DMS53 treated with DMSO at 0.1 percent for 48 hours (cell line): ENCODE data around the gene MAN2A2.

Experiments
- DNase-seq: peaks from one replicate; lab custom pipeline; 2025; ENCODE audit not compliant: unreplicated experiment; lab: John Stamatoyannopoulos, UW

MAN2A2 gene

DNA sequence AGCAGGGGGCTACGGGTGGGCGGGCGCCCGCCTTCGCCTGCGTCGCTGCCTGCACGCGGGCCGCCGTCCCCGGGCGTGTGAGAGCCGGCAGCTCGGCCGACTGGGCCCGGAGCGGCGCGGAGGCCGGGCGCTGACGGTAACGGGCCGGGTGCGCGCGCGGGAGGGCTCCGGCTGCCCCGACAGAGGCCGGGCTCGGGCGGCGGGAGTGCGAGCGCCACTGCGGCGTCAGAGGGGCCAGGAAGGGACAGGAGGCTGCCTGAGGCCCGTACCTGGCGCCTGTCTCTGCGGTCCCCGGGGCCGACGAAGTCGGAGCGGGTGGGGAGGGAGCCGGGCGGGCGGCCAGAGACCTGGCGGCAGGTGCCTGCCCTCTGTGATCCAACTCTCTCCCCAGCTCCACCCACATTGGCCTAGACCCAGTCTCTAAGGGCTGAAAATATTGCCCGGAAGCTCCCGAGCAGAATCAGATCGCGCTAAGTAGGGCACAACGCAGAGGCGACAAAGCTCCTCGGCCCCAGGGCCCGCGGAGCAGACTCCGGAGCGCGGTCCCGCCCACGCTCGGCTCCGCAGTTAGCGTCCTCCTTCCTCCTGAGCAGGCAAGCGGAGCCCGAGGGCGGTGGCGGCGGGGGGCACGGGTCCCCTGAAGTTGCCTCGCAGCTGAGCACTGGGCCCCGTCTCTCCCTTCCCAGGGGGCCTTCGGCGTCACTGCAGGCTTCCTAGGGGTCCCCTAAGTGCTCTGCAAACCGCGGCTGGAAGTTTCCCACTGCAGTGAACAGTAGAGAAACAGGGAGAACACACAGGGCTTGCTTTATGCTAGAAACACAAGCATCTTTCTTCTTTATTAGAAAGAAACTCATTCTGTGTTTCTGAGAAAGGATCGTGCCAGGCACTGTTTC lies at the start of gene MAN2A2:
Gene MAN2A2 (plus strand): TSS at position 463 of the 893 bp plus-strand sequence. CDS start 906 bp downstream, outside the sequence.
- peak; percentile 19 for DNase-seq

DNA sequence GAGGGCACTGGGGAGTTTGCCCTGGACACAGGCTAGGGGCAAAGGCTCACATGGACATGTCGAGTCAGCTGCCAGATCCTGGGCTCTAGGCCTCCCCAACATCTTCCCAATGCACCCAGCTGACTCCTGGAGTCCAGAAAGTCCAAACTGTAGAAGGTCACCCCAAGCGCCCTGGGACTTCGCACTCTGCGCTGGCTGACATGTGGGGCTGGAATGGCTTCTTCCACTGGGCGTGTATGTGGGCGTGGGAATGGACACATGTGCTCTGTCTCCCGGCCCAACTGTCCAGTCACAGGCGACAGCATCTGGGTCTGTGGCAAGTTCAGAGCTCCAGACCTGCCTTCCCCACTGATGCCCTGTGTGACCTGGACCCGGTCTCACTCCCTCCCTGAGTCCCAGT lies 48.0 kb upstream of the MAN2A2 start:
- DNase-seq = no peak

DNA sequence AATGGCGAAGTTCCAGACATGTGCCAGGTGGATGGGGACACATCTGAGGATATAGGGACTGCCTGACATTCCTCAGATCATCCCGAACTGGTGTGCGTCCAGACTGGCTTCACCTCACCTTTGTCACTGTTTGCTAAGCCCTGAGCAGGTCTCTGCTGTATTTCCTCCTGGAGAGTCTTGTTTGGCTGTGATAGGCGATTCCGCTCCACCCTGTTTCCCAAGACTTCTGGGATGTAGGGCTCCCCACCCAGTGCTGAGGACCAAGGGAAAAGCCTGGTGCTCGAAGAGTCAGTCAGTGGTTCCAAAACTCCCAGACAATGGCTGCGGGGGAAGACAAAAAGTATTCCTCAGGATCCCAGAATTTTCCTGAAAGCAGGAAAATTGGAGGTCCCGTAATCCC lies 45.8 kb upstream of the MAN2A2 start:
- no peak for DNase-seq

DNA sequence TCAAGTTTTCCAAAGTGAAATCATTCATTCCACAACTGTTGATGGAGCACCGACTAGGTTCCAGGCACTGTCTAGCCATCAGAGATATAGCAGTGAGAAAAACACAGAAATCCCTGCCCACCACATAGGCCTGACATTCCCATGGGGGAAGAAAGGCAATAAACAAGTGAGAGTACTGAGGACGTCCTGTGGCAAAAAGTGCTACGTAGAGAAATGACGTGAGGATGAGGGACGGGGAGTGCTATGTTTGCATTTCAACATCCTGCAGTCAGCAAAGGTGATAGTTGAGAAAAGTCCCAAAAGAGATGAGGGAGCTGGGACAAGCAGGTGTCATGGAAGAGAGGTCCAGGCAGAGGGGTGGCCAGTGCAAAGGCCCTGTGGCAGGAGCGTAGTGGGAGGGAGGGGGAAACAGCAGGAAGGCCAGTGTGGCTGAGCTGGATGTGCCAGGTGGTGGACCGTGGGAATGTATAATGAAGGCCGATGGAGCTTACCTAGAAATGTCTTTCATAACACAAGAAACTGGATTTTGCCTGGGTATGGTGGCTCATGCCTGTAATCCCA lies 45.1 kb upstream of the MAN2A2 start:
- no peak for DNase-seq

DNA sequence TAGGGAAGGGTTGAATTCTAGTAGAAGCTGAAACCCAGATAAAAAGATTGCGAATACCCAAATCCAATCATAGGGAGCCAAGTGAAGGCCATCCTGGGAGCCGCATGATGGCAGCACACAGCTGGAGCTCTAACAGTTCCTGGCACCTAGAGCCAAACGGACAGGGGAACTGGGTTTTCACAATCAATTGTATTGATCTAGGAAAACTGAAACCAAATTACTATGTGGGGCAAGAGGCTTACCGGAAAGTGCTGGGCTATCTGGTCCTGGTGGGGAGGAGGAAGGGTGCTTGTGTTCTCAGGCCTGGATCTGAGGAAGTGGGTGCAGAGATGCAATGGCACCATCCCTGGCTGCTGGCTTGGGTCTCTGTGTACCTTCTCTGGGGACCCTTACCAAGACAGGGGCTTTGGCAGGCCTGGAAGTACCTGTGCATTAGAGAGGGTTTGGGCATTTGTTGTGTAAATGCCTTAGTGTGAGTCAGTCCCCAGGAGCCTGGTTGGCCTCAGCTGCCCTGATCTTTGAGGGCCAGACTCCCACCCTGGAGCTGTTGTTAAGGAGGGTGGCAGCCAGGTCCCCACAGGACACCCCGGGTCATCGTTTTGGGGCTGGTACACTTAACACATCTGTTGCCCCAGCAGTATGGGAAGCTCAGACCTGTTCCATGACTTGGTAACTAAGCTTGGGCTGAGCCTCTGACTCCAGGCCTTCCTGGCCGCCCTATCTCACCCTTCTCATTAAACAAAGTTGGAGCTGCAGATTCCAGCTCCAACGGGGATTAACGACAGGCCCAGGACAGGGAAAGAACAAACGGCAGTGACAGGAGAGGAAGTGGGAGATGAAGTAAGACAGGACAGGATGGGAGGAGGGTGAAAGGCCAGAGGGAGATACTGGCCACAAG lies 43.6 kb upstream of the MAN2A2 start:
- peak; percentile 3 for DNase-seq

DNA sequence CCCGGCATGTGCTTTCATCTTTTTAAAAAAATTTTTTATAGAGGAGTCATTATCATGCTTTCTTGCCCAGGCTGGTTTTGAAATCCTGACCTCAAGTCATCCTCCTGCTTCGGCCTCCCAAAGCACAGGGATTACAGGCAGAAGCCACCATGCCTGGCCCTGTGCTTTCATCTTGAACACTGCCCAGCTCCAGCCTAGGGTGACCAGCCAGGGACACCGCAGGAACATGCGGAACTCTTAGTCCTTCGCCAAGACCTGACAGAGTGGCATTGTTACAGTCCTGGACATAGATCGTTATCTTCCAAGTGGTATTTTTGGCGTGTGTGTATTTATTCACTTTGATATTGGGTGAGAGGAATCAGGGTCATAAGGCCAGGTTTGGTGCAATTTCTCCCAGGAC lies 42.7 kb upstream of the MAN2A2 start:
- DNase-seq = no peak

DNA sequence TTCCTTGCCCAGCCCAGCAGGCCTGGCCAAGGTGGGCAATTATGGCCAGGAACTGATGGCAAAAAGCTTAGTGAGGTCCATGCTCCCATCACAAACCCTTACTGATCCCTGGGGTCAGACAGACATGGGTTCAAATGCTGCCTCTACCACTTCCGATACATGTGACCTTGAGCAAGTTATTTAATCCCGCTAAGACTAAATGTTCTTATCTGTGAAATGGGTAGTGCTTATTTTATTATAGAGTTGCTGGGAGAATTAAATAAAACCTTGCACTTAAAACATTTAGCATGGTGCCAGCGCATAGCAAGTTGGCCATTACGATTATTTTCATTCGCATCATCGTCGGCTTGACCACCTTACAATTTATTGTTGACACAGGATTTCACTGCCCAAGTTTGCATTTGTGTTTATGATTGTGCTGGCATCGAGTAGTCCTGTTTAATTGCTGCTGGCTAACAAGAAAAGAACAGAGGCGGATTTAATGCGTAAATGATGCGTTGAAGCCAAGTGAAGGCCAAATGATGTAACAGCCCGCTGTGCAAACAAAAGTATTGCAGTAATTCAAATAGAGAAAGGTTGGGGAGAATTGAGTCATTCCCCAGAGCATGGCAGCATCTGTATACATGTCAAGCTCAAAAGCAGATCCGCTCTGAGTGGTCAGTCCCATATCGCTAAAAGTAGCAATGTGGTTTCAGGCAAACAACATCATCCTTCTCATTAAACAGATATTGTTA lies 42.0 kb upstream of the MAN2A2 start:
- DNase-seq = peak; percentile 93

DNA sequence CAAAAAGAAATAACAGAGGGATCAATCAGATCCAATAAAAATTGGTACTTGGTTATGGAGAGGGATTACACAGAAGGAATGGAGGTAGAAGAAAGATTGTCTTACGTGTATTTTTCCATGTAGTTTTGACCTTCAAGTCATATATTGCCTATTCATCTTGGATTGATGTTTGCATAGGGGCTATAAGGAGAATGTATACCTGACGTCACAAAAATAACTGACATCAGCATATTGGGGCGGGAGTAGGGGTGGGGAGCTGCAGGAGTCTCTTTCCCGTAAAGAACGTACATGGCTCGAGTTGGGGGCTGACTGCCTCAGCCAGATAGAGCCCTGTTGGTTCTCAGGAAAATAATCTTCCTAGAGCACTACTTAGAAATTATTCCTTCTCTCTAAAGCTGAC lies 40.6 kb upstream of the MAN2A2 start:
- DNase-seq = no peak

DNA sequence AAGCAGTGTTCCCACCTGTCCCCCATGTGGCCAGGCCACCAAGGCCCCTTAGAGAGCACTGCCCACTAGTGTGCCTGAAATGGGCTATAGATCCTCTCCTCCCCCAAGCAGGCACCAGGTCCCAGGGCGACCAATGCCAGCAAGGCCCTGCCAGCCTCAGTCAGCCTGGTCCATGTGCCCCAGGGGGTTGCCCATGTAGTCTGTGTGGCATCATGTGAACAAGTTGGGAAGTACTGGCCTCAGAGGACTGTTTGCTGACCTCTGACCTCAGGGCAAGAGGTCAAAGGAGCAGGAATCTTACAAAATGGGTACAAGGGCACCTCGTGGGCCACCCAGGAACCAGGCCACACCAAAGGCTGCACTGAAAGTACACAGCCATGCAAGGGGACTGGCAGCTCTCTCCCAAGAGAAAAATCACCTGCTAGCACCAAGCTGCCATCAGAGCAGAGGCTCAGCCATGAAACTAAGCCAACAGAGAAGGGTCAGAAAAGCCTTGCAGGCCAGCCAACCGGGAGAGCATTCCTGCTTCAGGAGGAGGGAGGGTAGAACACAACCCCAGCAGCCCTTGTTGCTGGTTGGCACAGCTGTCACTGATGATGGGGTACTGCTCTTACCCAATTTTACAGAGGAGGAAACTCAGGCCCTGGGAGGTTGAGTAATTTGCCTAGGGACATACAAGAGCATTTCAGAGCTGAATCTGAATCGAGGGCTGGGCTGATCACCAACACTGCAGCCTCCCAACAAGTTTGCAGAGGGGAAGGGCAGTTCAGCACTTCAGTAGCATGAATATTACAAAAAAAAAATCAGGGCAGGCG lies 39.9 kb upstream of the MAN2A2 start:
- DNase-seq = no peak

DNA sequence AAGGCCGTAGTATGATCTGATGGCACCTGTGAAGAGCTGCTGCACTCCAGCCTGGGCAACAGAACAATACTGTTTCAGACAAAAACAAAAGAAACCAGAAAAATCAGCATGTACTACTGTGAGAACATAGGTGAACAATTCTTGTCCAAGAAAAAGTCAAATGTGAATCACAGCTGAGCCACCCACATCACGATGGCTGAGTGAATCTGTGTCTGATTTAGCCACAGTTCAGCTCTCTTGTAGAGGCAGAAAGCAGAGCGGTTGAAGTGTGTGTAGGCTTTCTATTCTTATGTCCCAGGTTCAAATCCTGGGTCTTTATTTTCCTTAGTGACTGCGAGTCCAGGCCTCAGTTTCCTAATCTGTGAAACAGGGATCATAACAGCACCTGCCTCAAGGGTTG lies 39.1 kb upstream of the MAN2A2 start:
- DNase-seq = no peak

DNA sequence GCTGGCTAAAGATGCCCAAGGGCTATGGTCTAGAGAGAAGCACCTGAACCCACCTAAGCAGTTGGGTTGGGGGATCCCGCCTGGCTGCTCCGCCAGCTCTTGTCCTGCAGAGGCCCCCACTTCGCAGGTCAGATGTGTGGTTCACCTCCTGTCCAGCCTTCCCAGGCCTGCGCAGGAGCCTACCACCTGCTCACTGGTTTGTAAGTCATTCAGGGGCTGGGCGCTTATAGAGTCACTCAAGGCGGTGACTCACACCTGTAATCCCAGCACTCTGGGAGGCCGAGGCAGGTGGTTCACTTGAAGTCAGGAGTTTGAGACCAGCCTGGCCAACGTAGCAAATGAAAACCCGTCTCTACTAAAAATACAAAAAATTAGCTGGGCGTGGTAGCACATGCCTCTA lies 38.6 kb upstream of the MAN2A2 start:
- peak; percentile 27 for DNase-seq

DNA sequence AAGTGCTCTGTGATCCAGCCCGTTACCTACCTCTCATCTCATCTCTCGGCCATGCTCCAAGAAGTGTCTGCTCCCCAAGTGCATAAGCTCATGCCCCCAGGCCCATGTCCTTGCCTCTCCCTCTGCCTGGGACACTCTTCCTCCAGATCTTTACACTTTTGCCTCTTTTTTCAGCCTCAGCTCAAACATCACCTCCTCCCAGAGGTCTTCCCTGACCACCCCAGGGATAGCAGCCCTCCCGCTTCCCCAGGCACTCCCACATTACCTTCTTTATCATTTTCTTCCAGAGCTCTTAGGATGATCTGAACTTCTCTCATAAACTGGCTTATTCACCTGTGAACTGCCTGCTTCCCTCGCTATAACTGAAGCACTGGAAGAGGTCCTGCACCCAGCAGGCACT lies 37.4 kb upstream of the MAN2A2 start:
- DNase-seq = no peak

DNA sequence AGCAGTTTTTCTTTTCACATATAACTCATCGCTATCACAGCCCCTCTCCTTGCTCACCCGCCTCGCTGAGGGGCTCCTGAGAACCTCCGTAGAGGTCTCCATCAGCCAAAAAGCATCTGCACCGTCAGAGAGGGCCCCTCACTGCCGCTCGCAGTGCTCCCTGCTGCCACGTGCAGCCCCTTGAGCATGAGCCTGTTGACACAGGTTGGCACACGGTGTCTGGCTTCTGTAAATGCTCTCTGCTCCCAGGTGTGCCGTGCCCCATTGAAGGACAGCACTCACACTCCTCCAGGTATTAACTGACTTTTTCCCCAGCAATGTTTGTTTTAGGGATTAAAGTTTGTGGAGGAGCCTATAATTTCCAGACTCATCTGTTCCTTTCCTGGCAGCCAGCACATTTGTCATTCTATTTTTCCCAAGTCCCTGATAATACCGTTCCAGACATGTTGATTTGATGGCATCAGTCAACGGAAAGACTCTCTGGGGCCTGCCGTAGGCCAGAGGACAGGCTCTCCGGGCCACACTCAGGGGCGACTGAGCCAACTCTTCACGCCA lies 36.9 kb upstream of the MAN2A2 start:
- DNase-seq = peak; percentile 66

DNA sequence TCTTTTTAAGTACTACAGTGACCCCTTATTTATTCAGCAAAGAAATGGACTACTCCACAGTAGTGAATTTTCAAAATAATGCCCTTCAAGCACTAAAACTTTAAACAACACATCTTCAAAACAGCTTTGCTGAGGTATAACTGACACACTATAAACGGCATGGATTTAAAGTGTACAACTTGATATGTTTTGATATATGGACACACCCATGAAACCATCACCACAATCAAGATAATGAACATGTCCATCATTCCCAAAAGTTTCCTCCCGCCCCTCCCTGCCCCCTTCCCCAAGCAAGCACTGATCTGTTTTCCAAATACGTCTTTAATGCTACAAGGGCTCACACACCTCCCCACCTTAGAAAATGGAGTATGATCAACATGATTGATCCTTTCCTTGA lies 36.3 kb upstream of the MAN2A2 start:
- DNase-seq = no peak

DNA sequence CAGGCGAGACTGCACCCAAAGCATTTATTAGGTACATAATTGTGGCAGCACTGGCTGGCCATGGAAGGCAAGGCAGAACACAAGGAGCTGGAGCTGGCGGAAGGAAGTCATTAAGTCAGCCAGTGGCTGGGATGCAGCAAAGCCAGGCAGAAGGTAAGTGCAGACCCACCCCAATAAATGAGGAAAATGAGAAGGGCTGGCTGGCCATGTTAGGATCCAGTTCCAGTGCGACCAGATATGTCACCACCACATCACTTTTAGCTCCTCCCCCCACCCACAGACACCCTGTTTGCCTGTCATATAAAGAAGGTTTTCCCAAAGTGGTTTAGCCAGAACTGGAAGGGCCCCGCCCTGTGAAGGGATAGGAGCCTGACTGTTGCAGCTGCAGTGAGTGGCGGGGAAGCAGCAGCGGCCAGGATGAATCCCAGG lies 34.8 kb upstream of the MAN2A2 start, which contains the start of gene FURIN:
Gene FURIN (plus strand): TSS at position 328 of the 429 bp plus-strand sequence. CDS start 7,153 bp downstream, outside the sequence.
- peak; percentile 18 for DNase-seq

DNA sequence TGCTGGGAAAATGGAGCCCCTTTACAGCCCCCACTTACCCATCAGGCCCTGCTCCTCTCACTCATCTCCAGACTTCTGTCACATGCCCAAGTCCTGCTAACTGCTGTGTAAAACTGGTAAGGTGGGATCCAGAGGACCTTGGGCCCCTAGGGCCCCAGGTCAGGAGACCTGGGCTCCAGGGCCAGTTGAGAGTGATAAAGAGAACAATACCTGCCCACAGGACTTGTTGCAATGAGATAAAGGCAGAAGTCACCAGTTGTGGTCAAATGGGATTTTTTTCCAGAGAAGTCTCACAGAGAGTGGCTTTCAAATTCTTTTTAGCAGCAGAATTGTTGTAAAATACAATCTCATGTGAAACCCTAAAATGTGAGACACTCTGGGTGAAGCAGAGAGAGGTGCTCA lies 34.0 kb upstream of the MAN2A2 start:
- no peak for DNase-seq

DNA sequence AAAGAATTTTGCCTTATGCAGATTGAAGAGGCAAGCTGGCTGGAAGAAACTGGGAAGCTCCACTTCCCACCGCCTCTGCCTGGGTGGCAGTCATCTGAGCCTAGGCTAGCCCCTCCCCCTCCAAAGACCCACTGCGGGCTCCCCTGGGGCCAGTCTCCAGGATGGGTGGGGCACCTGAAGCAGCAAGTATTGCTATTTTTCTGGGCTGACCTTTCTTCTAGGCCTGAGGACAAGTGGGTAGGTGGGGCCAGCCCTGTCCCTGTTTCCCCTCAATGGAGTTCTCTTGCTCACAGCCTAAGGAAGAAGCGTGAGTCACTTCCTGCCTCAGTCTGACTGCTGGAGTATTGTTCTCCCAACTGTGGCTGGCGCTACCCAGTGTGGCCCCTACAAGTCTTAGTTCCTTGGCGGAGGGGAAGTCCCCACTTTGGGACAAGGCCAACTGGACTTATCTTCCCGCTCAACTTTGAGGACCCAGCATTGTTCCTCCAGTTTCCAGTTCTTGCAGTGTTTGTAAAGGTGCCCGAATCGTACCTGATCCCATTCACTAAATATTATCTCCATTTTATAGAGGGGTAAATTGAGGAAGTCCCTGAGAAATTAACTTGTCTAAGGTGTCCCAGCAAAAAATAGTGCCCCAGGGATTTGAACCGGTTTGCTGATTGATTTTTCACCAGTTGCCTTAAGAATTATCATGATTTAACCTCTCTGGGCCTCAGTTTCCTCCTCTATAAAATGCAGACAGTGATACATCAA lies 33.3 kb upstream of the MAN2A2 start:
- peak; percentile 49 for DNase-seq

DNA sequence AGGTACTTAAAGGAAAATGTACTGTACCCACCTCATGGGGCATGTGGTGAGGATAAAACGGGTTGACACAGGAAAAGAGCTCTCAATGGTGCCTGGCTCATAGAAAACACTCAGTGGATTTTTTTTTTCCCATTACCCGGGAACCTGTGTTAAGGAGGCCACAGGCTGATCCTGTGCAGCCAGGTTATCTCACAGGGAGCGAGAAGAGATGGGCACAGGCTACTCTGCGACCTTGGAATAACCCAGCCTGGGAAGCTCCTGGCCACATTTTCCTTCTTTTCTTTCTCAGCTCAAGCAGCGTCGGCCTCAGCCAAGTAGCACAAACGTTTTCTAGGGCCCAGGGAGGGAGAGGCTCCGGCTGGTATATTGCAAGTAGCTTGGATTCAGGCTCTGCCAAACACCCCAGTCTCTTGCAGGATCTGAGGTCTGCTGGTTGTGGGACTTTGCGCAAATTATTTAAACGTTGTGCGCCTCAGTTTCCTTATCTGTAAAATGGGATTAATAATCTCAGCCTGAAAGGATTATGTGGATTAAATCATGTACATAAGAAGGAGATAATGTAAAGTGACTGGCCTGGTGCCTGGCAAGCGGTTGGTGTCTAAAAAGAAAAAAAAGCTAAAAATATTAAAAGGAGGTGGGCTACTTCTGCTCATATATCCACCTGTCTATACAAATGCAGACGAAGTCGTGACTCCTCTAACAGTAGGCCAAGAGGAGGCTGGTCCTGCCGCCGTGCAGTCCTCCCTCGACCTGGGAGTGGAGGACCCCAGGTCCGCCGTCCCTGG lies 32.6 kb upstream of the MAN2A2 start:
- peak; percentile 26 for DNase-seq
